Measurements from ENCODE around the gene PKLR.

DNA sequence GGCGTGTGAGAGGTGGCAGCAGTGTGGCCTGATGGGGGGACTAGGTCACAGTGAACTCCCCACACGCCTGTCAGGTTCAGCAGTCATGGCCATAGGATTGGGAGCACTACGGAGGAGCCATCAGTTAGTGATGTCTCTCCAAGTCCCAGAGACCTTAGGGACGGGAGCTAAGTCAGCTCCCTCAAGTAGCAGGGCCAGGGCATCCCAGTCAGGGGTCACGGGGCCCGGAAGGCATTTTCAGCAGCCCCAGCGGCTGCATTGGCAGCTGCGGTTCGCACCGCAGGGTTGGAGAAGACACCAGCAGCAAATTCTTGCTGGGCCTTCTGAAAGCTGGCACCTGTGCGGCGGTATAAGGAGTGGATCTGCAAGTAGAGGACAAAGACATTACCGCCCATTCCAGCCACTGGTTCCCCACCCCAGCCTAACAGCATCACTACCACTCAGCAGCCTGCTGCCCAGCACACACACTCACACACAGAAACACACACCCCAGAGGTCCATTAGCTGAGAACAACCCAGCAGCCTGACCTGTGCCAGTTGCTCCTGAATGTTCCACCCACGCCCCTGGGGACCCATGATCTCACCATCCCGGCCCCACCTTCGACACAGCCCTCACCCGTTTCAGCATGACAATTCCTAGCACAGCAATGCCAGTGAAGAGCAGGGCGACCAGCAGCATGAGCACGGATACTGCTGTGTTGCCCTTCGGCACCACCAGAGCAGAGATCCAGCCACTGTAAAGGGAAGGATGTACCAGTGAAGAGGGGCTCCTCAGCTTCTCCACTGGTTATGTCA, 45.0 kb downstream of the PKLR start:
- no peak for TF ChIP-seq EZH2 (IDR thresholded peaks at IDR 0.05)
- no peak; the same call in 1 of the 2 replicates for TF ChIP-seq POLR2AphosphoS5 (IDR thresholded peaks at IDR 0.05; ENCODE audit: borderline replicate concordance, low read depth, low read length)
- TF ChIP-seq FOXP2 (optimal IDR thresholded peaks at IDR 0.05; ENCODE audit: control extremely low read depth, extremely low read length, insufficient read depth) = no peak
